A673 (cell line): ENCODE measurements around the gene DNAH2. TPM values are rescaled to one million over a fixed set of nuclear protein-coding genes. Genes with fewer than 3 reads are reported as not detected.

Source experiments
- BruUV-seq: library from RNA; stranded (reverse); fragments of 400-500 nt; replicated peaks from 2 replicates; lab custom pipeline; 2021; lab: Mats Ljungman, UMichigan
- CTCF ChIA-PET: fragments of 300-600 bp; sonication (Branson Sonifier 250); formaldehyde crosslinking; loops from one replicate; lab custom pipeline; 2022; ENCODE audit warnings: antibody characterized with exemption; lab: Charles Lee
- POLR2A ChIA-PET: fragments of 300-600 bp; sonication (Branson Sonifier 250); formaldehyde crosslinking; loops from one replicate; lab custom pipeline; 2022; ENCODE audit warnings: antibody characterized with exemption; ENCODE audit not compliant: low non-redundant PET; lab: Charles Lee
- DNase-seq: peaks from one replicate; pipeline ENCODE4 v3.0.0-alpha.2; 2015; ENCODE audit warnings: low spot score
- H3K27ac ChIP-seq: fragments of 200-600 bp; sonication (generic); 2 replicates; pipeline ENCODE4 v1.5.1; 2016; ENCODE audit warnings: mixed run types, low read depth, mild to moderate bottlenecking, mixed read lengths, antibody characterized with exemption, low read length; ENCODE audit not compliant: poor library complexity, severe bottlenecking
- H3K27me3 ChIP-seq: fragments of 200-600 bp; sonication (generic); replicated peaks from 2 replicates; pipeline ENCODE4 v1.6.1; 2017; ENCODE audit warnings: mixed run types, low read depth, mild to moderate bottlenecking, mixed read lengths, antibody characterized with exemption, low read length; ENCODE audit not compliant: insufficient read depth, poor library complexity
- H3K36me3 ChIP-seq: fragments of 200-600 bp; sonication (generic); 2 replicates; pipeline ENCODE4 v1.6.1; 2016; ENCODE audit warnings: mixed run types, mild to moderate bottlenecking, mixed read lengths, antibody characterized with exemption, low read length; ENCODE audit not compliant: insufficient read depth, poor library complexity, severe bottlenecking
- H3K4me1 ChIP-seq: fragments of 200-600 bp; sonication (generic); 2 replicates; pipeline ENCODE4 v1.6.1; 2017; ENCODE audit warnings: mixed run types, mild to moderate bottlenecking, mixed read lengths, antibody characterized with exemption, low read length; ENCODE audit not compliant: insufficient read depth, poor library complexity, severe bottlenecking
- H3K4me3 ChIP-seq: fragments of 200-600 bp; sonication (generic); 2 replicates; pipeline ENCODE4 v1.5.1; 2016; ENCODE audit warnings: low read depth, mixed run types, mild to moderate bottlenecking, mixed read lengths, low read length; ENCODE audit not compliant: poor library complexity, severe bottlenecking
- H3K9me3 ChIP-seq: fragments of 200-600 bp; sonication (generic); 2 replicates; pipeline ENCODE4 v1.6.1; 2016; ENCODE audit warnings: mixed run types, low read depth, mild to moderate bottlenecking, mixed read lengths, antibody characterized with exemption, low read length; ENCODE audit not compliant: poor library complexity, severe bottlenecking
- CTCF ChIP-seq: fragments of 300-800, 200-600 bp; sonication (generic); conservative IDR thresholded peaks from 2 replicates; pipeline ENCODE4 v1.5.1; 2017; ENCODE audit warnings: low read depth, mild to moderate bottlenecking, antibody characterized with exemption, low read length, moderate library complexity, mixed read lengths
- EZH2 ChIP-seq: fragments of 200-600 bp; sonication (generic); IDR thresholded peaks from 2 replicates; pipeline ENCODE4 v1.6.1; 2017; ENCODE audit warnings: borderline replicate concordance, low read depth, mild to moderate bottlenecking, mixed read lengths, antibody characterized with exemption, low read length; ENCODE audit not compliant: poor library complexity, severe bottlenecking
- intact Hi-C: fragments of 100-400 bp; cut with micrococcal nuclease; formaldehyde crosslinking; loops from one replicate; pipeline ENCODE4 v1.10.0; 2022; ENCODE audit not compliant: unreplicated experiment
- total RNA-seq: library from RNA; stranded (reverse); gene quantifications from 2 replicates; pipeline ENCODE4 v1.2.3, GENCODE V29; 2021

Gene DNAH2
- total RNA-seq, 1 experiment from 2014 or later, result 0.15 TPM

GRCh38 chr17:7832431-7832830, 114.9 kb downstream of the DNAH2 start:
- CTCF ChIA-PET, result interaction anchor here (1.2 kb wide), 1 partner anchor 11 kb away, joined by 3 read pairs; no protein-coding TSS in a partner anchor
- Histone ChIP-seq H3K4me1 (peaks cover 9% of the 10 kb centered on the region), H3K4me3 (no peak overlapping the region), H3K27ac (no peak overlapping the region), H3K9me3 (no peaks in the 10 kb centered on the region), H3K27me3 (no peaks in the 10 kb centered on the region), H3K36me3 (no peaks in the 10 kb centered on the region)
- no TSS peak for BruUV-seq
- POLR2A ChIA-PET, result interaction anchor here (0.6 kb wide), 1 partner anchor 182 kb away, joined by 3 read pairs; the partner anchor contains the start of gene ATP1B2
- DNase-seq, result no peak
- TF ChIP-seq CTCF (no peak), EZH2 (no peak)
- intact Hi-C loops, result no loop called here

DNA sequence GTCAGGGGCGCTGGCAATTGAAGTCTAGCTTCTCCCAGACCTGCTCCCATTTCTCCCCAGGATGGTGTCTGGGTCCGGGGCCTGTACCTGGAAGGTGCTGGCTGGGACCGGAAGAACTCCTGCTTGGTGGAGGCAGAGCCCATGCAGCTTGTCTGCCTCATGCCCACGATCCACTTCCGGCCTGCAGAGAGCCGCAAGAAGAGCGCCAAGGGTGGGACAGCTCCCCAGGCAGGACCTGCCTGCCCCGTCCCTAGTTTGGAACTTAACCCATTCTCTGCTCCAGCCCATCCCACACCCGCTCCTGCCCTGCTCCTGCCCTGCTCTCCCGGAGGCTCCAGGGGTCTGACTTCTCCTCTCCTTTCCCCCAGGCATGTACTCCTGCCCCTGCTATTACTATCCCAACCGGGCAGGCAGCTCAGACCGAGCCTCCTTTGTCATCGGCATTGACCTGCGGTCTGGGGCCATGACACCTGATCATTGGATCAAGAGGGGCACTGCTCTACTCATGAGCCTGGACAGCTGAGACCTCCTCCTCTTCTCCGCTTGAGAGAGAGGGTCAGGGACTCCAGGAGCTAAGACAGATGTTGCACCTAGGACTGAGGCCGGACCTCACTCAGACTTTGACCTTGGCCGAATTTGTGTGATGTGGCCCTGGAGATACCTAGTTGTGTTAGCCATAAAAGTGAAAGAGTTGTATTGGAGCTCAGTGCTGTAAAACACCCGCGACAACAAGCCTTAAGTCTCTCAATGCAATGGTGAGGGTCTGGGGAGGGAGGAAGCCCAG, 115.7 kb downstream of the DNAH2 start:
- POLR2A ChIA-PET, result interaction anchor here (0.6 kb wide), 1 partner anchor 183 kb away, joined by 3 read pairs; the partner anchor contains the start of gene ATP1B2
- CTCF ChIA-PET, result interaction anchor here (1.2 to 1.9 kb wide), 3 partner anchors 8 to 11 kb away, joined by 3 to 12 read pairs (median 3); no protein-coding TSS in a partner anchor
- peak overlapping the region; percentile 75 for H3K4me3 ChIP-seq

More for the DNA sequence above, 115.7 kb downstream of the DNAH2 start:
- no peaks in the 10 kb centered on the region for H3K9me3 ChIP-seq
- TF ChIP-seq EZH2 (no peak), CTCF (no peak)
- H3K27me3 ChIP-seq, result no peaks in the 10 kb centered on the region
- no peaks in the 10 kb centered on the region for H3K36me3 ChIP-seq
- H3K27ac ChIP-seq, result peak overlapping the region; percentile 7
- peaks cover 14% of the 10 kb centered on the region for H3K4me1 ChIP-seq
- no TSS peak for BruUV-seq
- intact Hi-C loops, result no loop called here
- no peak for DNase-seq
